ENCODE results near the gene USP17L13.
"Not testable (repeated sequence)": the region's sequence is repeated elsewhere in the genome, so short reads cannot be mapped to it uniquely, and the experiment has no call there.

GRCh38 chr4:9247953-9248680 lies 23.4 kb downstream of the USP17L13 start, which contains the start of gene USP17L18:
- TF ChIP-seq, protein P1, sequence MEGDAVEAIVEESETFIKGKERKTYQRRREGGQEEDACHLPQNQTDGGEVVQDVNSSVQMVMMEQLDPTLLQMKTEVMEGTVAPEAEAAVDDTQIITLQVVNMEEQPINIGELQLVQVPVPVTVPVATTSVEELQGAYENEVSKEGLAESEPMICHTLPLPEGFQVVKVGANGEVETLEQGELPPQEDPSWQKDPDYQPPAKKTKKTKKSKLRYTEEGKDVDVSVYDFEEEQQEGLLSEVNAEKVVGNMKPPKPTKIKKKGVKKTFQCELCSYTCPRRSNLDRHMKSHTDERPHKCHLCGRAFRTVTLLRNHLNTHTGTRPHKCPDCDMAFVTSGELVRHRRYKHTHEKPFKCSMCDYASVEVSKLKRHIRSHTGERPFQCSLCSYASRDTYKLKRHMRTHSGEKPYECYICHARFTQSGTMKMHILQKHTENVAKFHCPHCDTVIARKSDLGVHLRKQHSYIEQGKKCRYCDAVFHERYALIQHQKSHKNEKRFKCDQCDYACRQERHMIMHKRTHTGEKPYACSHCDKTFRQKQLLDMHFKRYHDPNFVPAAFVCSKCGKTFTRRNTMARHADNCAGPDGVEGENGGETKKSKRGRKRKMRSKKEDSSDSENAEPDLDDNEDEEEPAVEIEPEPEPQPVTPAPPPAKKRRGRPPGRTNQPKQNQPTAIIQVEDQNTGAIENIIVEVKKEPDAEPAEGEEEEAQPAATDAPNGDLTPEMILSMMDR (IDR thresholded peaks at IDR 0.05), result not testable (repeated sequence)
- TF ChIP-seq EZH2 (IDR thresholded peaks at IDR 0.05), result not testable (repeated sequence)

All from neural progenitor cell (in vitro differentiated cells).